CD4-positive, alpha-beta T cell (primary cell): ENCODE data around the gene LPCAT1. TPM values are rescaled to one million over a fixed set of nuclear protein-coding genes. Genes with fewer than 3 reads are reported as not detected.
"Not testable (repeated sequence)": the region's sequence is repeated elsewhere in the genome, so short reads cannot be mapped to it uniquely, and the experiment has no call there.

ENCODE experiments used
- ATAC-seq: fragments of 200-7000 bp; cut with Tn5 transposase; one replicate; pipeline ENCODE4 v1.10.0; 2022; ENCODE audit warnings: mild to moderate bottlenecking; ENCODE audit not compliant: poor library complexity
- CTCF ChIA-PET: fragments of 350-600 bp; sonication (Branson Sonifier 250); formaldehyde crosslinking; loops from one replicate; lab custom pipeline; 2021; ENCODE audit warnings: antibody characterized with exemption, inconsistent platforms; lab: Charles Lee
- POLR2A ChIA-PET: fragments of 350-600 bp; sonication (Branson Sonifier 250); formaldehyde crosslinking; loops from one replicate; lab custom pipeline; 2021; ENCODE audit warnings: antibody characterized with exemption, inconsistent platforms; lab: Charles Lee
- DNase-seq, 14 experiments: peaks; one replicate each; pipeline ENCODE4 v3.0.0-alpha.2; 2013 to 2020; ENCODE audit warnings: mixed read lengths in 2 of 14
- H3K27ac ChIP-seq, 2 donors: one replicate each; pipeline versions ENCODE4 v1.5.1 to v1.7.0; 2013; ENCODE audit warnings: low read length in 2 of 2, low read depth in 1 of 2, mild to moderate bottlenecking in 1 of 2
- H3K27me3 ChIP-seq, 2 experiments: 1 replicate in 1 of 2; 2 replicates in 1 of 2; pipeline versions ENCODE4 v1.6.1 to v1.7.0; 2013; ENCODE audit warnings: low read length in 2 of 2, control low read depth in 1 of 2, mild to moderate bottlenecking in 1 of 2, moderate library complexity in 1 of 2; ENCODE audit not compliant: insufficient read depth in 2 of 2, control insufficient read depth in 1 of 2
- H3K36me3 ChIP-seq: one replicate; pipeline ENCODE4 v1.6.1; 2013; ENCODE audit warnings: low read length, control low read depth; ENCODE audit not compliant: insufficient read depth
- H3K4me1 ChIP-seq: one replicate; pipeline ENCODE4 v1.6.1; 2013; ENCODE audit warnings: low read length, control low read depth; ENCODE audit not compliant: insufficient read depth
- H3K4me3 ChIP-seq: one replicate; pipeline ENCODE4 v1.5.1; 2013; ENCODE audit warnings: mild to moderate bottlenecking, low read length, moderate library complexity
- H3K9me3 ChIP-seq, 2 experiments: 1 replicate in 1 of 2; 2 replicates in 1 of 2; pipeline versions ENCODE4 v1.6.1 to v1.7.0; 2013; ENCODE audit warnings: low read length in 2 of 2, mild to moderate bottlenecking in 2 of 2, control low read depth in 1 of 2, moderate library complexity in 1 of 2; ENCODE audit not compliant: control insufficient read depth in 1 of 2, insufficient read depth in 1 of 2
- H3K27ac Mint-ChIP-seq: one replicate; pipeline ENCODE4 v1.8.0; 2020; ENCODE audit warnings: mixed read lengths
- H3K27me3 Mint-ChIP-seq: one replicate; pipeline ENCODE4 v1.8.0; 2021; ENCODE audit warnings: mixed read lengths
- H3K36me3 Mint-ChIP-seq: one replicate; pipeline ENCODE4 v1.8.0; 2021; ENCODE audit warnings: low read depth, mixed read lengths
- H3K4me1 Mint-ChIP-seq: one replicate; pipeline ENCODE4 v1.8.0; 2021; ENCODE audit warnings: low read depth, mixed read lengths
- H3K4me3 Mint-ChIP-seq: one replicate; pipeline ENCODE4 v1.8.0; 2020; ENCODE audit warnings: mild to moderate bottlenecking, mixed read lengths
- H3K9me3 Mint-ChIP-seq: one replicate; pipeline ENCODE4 v1.8.0; 2020; ENCODE audit warnings: mixed read lengths
- CTCF ChIP-seq: fragments of 200-600 bp; IDR thresholded peaks from one replicate; pipeline ENCODE4 v1.8.0; 2022; ENCODE audit warnings: antibody characterized with exemption, mild to moderate bottlenecking
- intact Hi-C, 2 experiments: fragments of 100-400 bp; cut with DNase I in 1 of 2; cut with micrococcal nuclease in 1 of 2; formaldehyde crosslinking; loops; one replicate each; pipeline versions ENCODE4 v1.15.1 to v1.9.0; 2023 to 2025; cut with DNase I, micrococcal nuclease
- total RNA-seq, 174 experiments: library from RNA in 2 of 174; stranded (reverse) in 2 of 174; gene quantifications; one replicate each; pipeline ENCODE4 v1.2.3 and lab custom pipeline; 2021 to 2026

LPCAT1 gene
- total RNA-seq, 2 experiments from 2014 or later = 20.4 to 21.2 TPM

DNA sequence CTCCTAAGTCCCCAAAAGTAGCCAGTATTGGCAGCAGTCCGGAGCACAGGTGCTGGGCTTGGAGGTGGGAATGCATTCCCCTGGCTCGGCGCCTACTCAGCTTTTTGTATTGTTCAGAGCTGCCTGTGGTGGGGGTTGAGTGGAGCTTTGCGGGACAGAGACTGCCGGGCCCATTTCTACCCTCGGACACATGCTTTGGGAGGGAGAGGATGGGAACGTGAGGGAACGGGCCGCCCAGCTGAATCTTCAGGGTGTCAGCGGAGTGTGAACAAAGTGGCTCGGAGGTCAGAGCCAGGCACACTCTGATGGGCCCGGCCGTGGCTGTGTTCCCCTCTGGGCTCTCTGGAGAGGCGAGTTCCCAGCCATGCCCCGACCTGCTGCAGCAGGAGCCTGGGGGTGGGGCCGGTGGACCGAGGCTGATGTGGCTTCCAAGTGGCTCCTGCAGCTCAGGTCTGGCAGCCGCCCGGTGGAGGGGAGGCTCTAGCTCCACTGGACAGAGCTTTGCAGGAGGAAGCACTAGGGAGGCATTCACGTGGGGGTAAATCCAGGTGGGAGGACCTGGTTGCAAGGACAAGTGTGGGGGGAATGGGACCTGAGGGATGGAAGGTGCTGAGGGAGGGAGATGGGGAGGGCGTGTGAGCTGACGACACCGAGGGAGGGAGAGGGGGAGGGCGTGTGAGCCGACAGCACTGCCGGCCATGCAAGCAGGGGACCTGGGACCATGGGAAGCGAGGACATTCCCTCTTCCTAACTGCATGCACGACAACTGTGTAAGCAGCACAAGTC is 47.4 kb downstream of the LPCAT1 start:
- intact Hi-C loops = no loop called here
- Histone ChIP-seq H3K4me1 (peaks cover 6% of the 10 kb centered on the region), H3K27ac (no peak overlapping the region), H3K4me3 (no peak overlapping the region), H3K36me3 (peaks cover 51% of the 10 kb centered on the region), H3K27me3 (no peaks in the 10 kb centered on the region), H3K9me3 (no peaks in the 10 kb centered on the region)
- Mint-ChIP-seq H3K27me3 (no peaks in the 10 kb centered on the region), H3K36me3 (peaks cover 50% of the 10 kb centered on the region), H3K27ac (no peak overlapping the region), H3K9me3 (no peaks in the 10 kb centered on the region), H3K4me3 (no peak overlapping the region), H3K4me1 (no peaks in the 10 kb centered on the region)
- POLR2A ChIA-PET = no interaction called here
- TF ChIP-seq CTCF = no peak
- ATAC-seq = no peak
- CTCF ChIA-PET = no interaction called here
- peak in 1 of 14 experiments; percentile 7 for DNase-seq

DNA sequence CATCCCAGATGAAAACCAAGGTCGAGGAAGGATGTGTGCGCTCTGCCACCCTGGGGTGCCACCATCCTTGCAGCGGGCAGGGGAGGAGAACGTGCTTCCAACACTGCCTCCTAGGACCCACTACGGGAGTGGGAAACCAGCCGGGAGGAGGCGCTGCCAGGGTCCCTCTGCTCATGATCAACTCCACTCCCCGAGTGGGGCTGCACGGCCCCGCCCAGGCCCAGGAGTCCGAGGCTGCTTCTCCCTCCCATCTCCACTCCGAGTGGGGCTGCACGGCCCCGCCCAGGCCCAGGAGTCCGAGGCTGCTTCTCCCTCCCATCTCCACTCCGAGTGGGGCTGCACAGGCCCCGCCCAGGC is 48.2 kb downstream of the LPCAT1 start:
- H3K4me3 ChIP-seq, H3K4me3 Mint-ChIP-seq, ATAC-seq, H3K9me3 ChIP-seq, H3K27ac Mint-ChIP-seq, intact Hi-C loops, H3K4me1 Mint-ChIP-seq, CTCF ChIA-PET, POLR2A ChIA-PET, H3K27me3 ChIP-seq, H3K9me3 Mint-ChIP-seq, H3K27me3 Mint-ChIP-seq, H3K27ac ChIP-seq, H3K4me1 ChIP-seq: not testable (repeated sequence)
- H3K36me3 ChIP-seq = peaks cover 55% of the 10 kb centered on the region
- peaks cover 49% of the 10 kb centered on the region for H3K36me3 Mint-ChIP-seq
- DNase-seq = peak in 1 of 14 experiments; percentile 21

GRCh38 chr5:1474866-1475543 is 48.8 kb downstream of the LPCAT1 start:
- intact Hi-C loops = no loop called here
- Mint-ChIP-seq H3K27me3 (no peaks in the 10 kb centered on the region), H3K9me3 (no peaks in the 10 kb centered on the region), H3K36me3 (peaks cover 45% of the 10 kb centered on the region), H3K27ac (no peak overlapping the region), H3K4me3 (no peak overlapping the region), H3K4me1 (no peaks in the 10 kb centered on the region)
- H3K4me1 ChIP-seq = peaks cover 5% of the 10 kb centered on the region
- H3K27me3 ChIP-seq = no peaks in the 10 kb centered on the region
- DNase-seq (peak in 2 of 14 experiments; percentile 12 to 56), ATAC-seq (no peak)
- peaks cover 57% of the 10 kb centered on the region for H3K36me3 ChIP-seq
- no peak for TF ChIP-seq CTCF
- no peaks in the 10 kb centered on the region for H3K9me3 ChIP-seq
- H3K4me3 ChIP-seq = no peak overlapping the region
- CTCF ChIA-PET = no interaction called here
- H3K27ac ChIP-seq = no peak overlapping the region
- POLR2A ChIA-PET = no interaction called here
